ENCODE results near the gene IFI27L1.

IFI27L1 gene

GRCh38 chr14:94081386-94081820 is 293 bp downstream of the IFI27L1 start:
- no peak for DNase-seq

- no peak for DNase-seq
These were observed 6.8 kb downstream of the IFI27L1 start for GRCh38 chr14:94087891-94088290.

DNA sequence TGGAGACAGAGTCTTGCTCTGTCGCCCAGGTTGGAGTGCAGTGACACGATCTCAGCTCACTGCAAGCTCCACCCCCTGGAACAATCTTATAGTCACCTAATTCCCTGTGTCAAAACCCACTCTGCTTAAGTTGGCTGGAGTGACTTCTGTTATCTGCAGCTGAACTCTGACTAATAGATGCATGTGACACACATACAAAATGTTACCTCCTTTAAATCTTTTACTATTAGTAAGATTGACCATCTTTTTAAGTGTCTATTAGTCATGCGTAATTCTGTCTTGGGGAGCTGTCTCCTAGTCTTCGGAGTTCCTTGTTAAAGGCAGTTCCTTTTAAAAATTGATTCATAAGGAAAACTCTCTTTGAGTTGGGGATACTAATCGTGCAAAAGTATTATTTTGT is 7.4 kb downstream of the IFI27L1 start:
- no peak for DNase-seq

- no peak for DNase-seq
These were observed 8.4 kb downstream of the IFI27L1 start for GRCh38 chr14:94089479-94089878.

GRCh38 chr14:94093418-94093817 is 12.3 kb downstream of the IFI27L1 start:
- DNase-seq = no peak

DNA sequence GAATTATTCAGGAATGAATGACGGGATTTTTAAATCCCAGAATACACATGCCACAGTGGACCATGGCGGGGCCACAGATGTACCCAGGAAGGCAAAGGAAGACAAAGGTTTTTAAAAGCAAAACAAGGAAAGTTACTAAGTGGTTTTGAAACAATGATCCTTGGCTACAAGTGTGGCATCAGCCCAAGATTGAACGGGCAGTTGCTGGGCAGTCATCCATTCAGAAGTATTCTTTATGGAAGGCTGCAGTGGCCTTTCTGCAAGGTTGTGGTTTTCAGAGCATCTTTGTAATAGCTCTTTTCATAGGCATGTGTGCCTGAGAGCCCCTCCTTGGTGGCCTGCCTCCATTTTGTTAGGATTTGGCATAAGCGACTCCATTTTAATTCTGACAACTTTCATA is 16.0 kb downstream of the IFI27L1 start:
- no peak for DNase-seq

- no peak for DNase-seq
These were observed 17.3 kb downstream of the IFI27L1 start for GRCh38 chr14:94098326-94098992.

DNA sequence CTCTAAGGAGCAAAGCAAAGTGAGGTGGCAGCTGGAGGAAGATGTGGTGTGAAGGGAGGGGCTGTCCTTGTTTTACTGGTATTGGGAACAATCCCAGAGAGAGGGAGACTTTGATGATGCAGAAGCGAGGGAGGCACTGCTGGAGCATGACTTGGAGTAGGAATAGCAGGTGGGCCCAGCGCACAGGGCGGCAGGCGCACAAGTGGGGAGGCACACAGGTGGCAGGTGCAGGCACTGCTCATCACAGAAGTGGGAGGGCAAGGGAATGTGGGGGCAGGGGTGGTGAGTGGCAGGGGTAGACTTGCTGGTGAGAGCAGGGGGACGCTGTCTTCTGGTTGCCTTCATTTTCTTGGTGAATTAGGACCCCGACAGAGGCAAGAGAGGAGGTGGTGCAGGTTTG is 17.9 kb downstream of the IFI27L1 start:
- DNase-seq = no peak

GRCh38 chr14:94100847-94101246 is 19.7 kb downstream of the IFI27L1 start:
- DNase-seq = no peak

- DNase-seq = no peak
These were observed 20.6 kb downstream of the IFI27L1 start for GRCh38 chr14:94101748-94102147.

GRCh38 chr14:94102768-94103482 is 21.8 kb downstream of the IFI27L1 start:
- DNase-seq = no peak

DNA sequence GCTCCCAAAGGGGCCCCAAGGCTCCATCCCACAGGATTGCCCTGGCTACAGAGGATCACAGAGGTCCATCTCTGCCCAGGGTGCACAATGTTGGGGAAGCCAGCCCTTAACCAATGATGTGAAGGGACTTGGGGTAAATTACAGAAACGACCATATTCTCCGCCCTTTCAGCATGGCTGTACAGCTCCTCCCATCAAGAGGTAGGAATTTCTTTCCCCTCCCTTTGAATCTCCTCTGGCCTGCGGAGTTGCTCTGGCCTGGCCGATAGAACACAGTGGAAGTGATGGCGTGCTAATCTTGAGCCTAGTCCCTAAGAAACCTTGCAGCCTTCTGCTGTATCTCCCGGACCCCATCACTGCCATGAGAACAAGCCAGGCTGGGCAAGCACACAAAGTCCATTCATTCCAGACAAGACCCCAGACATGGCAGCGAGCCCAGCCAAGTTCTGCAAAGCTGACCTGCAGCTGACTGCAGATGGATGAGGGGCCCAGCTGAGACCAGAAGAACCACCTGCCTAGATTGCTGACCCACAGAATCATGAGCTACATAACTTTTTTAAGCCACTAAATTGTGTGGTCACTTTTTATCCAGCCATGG is 22.5 kb downstream of the IFI27L1 start:
- no peak for DNase-seq

- no peak for DNase-seq
These were observed 23.6 kb downstream of the IFI27L1 start for GRCh38 chr14:94104731-94105130.

DNA sequence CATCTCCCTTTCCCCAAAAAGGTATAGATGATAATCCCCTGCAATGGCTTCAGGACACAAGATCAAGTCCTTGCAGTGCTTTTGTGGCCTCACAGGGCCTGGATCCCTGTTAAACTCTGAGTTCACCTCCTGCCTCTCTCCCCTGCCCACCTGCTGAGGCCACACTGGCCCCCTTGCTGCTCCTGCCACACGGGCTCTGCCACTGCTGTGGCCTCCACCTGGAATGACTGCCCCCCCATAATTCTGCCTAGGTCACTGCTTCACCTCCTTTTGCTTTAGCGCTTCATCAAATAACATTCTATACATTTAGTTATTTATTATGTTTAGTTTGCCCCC is 28.8 kb downstream of the IFI27L1 start:
- no peak for DNase-seq

GRCh38 chr14:94110552-94111181 is 29.6 kb downstream of the IFI27L1 start, which contains the start of gene IFI27:
IFI27 (plus strand) TSS chr14:94110736.
- DNase-seq = no peak

- DNase-seq = no peak
These were observed 30.4 kb downstream of the IFI27L1 start for GRCh38 chr14:94111276-94112095.

DNA sequence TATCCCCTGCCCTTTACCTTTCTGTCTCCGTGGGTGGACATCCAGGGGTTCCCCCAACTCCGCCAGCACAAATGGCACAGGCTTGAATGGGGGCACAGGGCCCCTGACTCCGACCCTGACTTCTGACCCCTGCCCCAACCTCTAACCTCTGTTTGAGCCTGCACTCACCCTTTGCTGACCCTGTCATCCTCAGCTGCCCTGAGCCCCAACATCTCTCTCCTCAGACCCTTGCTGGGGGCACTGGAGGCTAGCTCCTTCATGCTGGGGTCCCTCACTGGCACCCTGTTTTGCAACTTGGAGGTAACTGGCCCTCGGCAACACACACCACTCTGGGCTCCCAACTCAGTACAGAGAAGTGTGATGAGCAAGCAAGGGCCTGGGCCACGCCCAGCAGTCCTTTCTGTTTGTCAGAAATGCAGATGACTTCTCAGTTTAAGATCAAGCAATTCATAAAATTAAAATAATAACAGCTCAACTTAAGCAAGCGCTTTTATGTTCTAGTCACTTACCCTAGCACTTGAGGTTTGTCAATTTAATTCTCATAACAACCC is 31.5 kb downstream of the IFI27L1 start:
- no peak for DNase-seq

DNA sequence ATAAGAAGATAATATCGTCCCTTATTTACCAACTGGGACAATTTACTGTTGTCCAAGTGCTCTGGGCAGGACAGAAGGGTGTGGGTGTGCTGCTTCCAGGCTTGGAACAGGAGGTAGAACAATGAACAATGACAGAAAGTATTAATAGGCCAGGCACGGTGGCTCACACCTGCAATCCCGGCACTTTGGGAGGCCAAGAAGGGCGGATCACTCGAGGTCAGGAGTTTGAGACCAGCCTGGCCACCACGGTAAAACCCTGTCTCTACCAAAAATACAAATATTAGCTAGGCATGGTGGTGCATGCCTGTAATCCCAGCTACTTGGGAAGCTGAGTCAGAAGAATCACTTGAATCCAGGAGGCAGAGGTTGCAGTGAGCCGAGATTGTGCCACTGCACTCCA is 32.0 kb downstream of the IFI27L1 start:
- DNase-seq = no peak

DNA sequence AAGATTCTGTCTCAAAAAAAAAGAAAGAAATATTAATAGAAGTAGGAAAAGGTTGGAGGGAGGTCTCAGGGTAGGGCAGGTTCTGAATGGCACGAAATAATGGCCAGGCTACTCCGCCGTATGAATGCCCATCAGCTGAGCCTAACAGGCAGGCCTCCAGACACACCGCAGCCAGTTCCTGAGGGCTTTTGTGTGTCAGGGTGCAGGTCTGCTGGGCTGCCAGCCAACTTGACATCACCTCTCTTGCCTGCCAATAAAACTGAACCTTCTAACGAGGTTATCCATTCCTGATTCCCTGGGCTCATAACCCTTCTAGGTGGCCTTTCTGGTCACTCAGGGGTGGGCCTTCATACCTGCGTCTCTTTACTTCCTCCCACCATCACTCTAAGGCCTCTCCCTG is 32.4 kb downstream of the IFI27L1 start:
- no peak for DNase-seq

DNA sequence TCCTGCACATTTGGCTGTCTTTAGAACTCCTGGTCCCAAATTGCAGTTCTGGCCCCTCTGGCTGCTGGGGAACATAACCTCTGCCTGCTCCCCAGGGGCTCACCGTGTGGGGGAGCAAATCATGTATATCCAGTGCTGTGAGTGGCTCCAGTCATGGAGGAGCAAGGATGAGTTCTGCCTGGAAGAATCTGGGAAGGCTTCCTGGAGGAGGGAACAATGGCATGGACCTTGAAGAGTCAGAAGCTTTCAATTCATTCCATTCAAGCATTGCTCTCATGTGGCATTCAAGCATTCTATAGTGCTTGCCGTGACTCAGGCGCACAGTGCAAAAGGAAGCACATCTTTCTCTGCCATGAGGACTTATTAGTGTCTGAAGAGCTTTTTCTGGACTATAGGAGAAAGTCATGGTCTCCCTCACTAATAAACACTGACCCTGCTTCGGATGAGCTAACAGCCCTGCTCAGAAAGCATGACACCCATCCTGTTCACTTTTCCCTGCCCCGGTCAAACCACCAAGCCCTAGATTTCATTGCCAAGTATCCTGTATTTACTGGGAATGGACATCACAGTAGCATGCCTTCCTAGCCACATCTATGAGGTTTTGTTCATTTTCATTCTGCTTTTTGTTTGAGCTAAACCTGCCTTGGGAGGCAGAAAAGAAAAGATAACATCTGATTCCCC is 32.9 kb downstream of the IFI27L1 start:
- DNase-seq = no peak

GRCh38 chr14:94114589-94115057 is 33.5 kb downstream of the IFI27L1 start:
- DNase-seq = no peak

GRCh38 chr14:94115058-94115591 is 34.0 kb downstream of the IFI27L1 start:
- no peak for DNase-seq

Data from cerebellar nuclear complex (tissue), 1 donor.